Immature natural killer cell (primary cell): ENCODE measurements around the gene ITPK1. TPM values are rescaled to one million over a fixed set of nuclear protein-coding genes. Genes with fewer than 3 reads are reported as not detected.

Experiments used
- DNase-seq, 3 donors: peaks; one replicate each; pipeline ENCODE4 v3.0.0; 2022; ENCODE audit warnings: mixed read lengths in 1 of 3
- H3K27ac Mint-ChIP-seq, 6 donors: one replicate each; pipeline ENCODE4 v1.8.0; 2020; ENCODE audit warnings: mixed read lengths in 6 of 6, mild to moderate bottlenecking in 5 of 6, inconsistent platforms in 4 of 6, moderate library complexity in 3 of 6
- H3K27me3 Mint-ChIP-seq, 3 donors: one replicate each; pipeline ENCODE4 v1.8.0; 2020 to 2021; ENCODE audit warnings: low read depth in 3 of 3, mild to moderate bottlenecking in 3 of 3, mixed read lengths in 3 of 3, moderate library complexity in 3 of 3, inconsistent platforms in 1 of 3
- H3K36me3 Mint-ChIP-seq, 3 donors: one replicate each; pipeline ENCODE4 v1.8.0; 2020; ENCODE audit warnings: mixed read lengths in 3 of 3, inconsistent platforms in 2 of 3, mild to moderate bottlenecking in 2 of 3
- H3K4me1 Mint-ChIP-seq, 2 donors: one replicate each; pipeline ENCODE4 v1.8.0; 2020; ENCODE audit warnings: inconsistent platforms in 2 of 2, mild to moderate bottlenecking in 2 of 2, mixed read lengths in 2 of 2, moderate library complexity in 1 of 2
- H3K4me3 Mint-ChIP-seq, 5 donors: one replicate each; pipeline ENCODE4 v1.8.0; 2020; ENCODE audit warnings: mild to moderate bottlenecking in 5 of 5, mixed read lengths in 5 of 5, inconsistent platforms in 3 of 5, moderate library complexity in 3 of 5
- H3K9me3 Mint-ChIP-seq, 6 donors: one replicate each; pipeline ENCODE4 v1.8.0; 2020; ENCODE audit warnings: mild to moderate bottlenecking in 6 of 6, mixed read lengths in 6 of 6, inconsistent platforms in 4 of 6, moderate library complexity in 3 of 6
- polyA plus RNA-seq, 3 donors: library from polyadenylated mRNA; unstranded; fragments of 300-500 nt; fragmentation: Illumina TruSeq; gene quantifications; one replicate each; pipeline ENCODE4 v1.2.3, GENCODE V29; 2021

Gene ITPK1
- polyA plus RNA-seq, 3 donors from 2014 or later = 19.5 to 53.0 (median 21.7) TPM

GRCh38 chr14:93094121-93094918 lies 21.4 kb downstream of the ITPK1 start:
- Mint-ChIP-seq H3K9me3 (no peaks in the 10 kb centered on the region), H3K27ac (peak overlapping the region in 4 of 6 donors; percentile 25 to 72 (median 46)), H3K36me3 (peaks cover 0 to 4% (median 0%) of the 10 kb centered on the region in 3 donors), H3K27me3 (peaks cover 0 to 7% (median 2%) of the 10 kb centered on the region in 3 donors), H3K4me1 (peaks cover 52 to 73% of the 10 kb centered on the region in 2 donors), H3K4me3 (no peak overlapping the region)
- no peak for DNase-seq

- peaks cover 60 to 71% of the 10 kb centered on the region in 2 donors for H3K4me1 Mint-ChIP-seq
- no peak for DNase-seq
- peak overlapping the region in 5 of 6 donors; percentile 2 to 62 (median 53) for H3K27ac Mint-ChIP-seq
- H3K36me3 Mint-ChIP-seq = peaks cover 0 to 4% (median 0%) of the 10 kb centered on the region in 3 donors
- H3K9me3 Mint-ChIP-seq = no peaks in the 10 kb centered on the region
- H3K27me3 Mint-ChIP-seq = peaks cover 0 to 4% (median 2%) of the 10 kb centered on the region in 3 donors
- H3K4me3 Mint-ChIP-seq = peak overlapping the region in 1 of 5 donors; percentile 36
Observed at GRCh38 chr14:93092606-93093556, 22.8 kb downstream of the ITPK1 start.

GRCh38 chr14:93091666-93092065 lies 24.1 kb downstream of the ITPK1 start:
- H3K27me3 Mint-ChIP-seq = peaks cover 0 to 3% (median 2%) of the 10 kb centered on the region in 3 donors
- H3K4me3 Mint-ChIP-seq = no peak overlapping the region
- H3K9me3 Mint-ChIP-seq = no peaks in the 10 kb centered on the region
- H3K27ac Mint-ChIP-seq = peak overlapping the region in 5 of 6 donors; percentile 11 to 83 (median 51)
- H3K4me1 Mint-ChIP-seq = peaks cover 70 to 73% of the 10 kb centered on the region in 2 donors
- H3K36me3 Mint-ChIP-seq = peaks cover 0 to 4% (median 0%) of the 10 kb centered on the region in 3 donors
- no peak for DNase-seq

GRCh38 chr14:93090826-93091555 lies 24.7 kb downstream of the ITPK1 start:
- peaks cover 0 to 3% (median 2%) of the 10 kb centered on the region in 3 donors for H3K27me3 Mint-ChIP-seq
- peak overlapping the region; percentile 39 to 85 (median 70) for H3K27ac Mint-ChIP-seq
- peaks cover 71 to 73% of the 10 kb centered on the region in 2 donors for H3K4me1 Mint-ChIP-seq
- no peaks in the 10 kb centered on the region for H3K36me3 Mint-ChIP-seq
- no peaks in the 10 kb centered on the region for H3K9me3 Mint-ChIP-seq
- DNase-seq = no peak
- H3K4me3 Mint-ChIP-seq = no peak overlapping the region

GRCh38 chr14:93089521-93090269 lies 26.0 kb downstream of the ITPK1 start:
- peaks cover 0 to 2% (median 1%) of the 10 kb centered on the region in 3 donors for H3K27me3 Mint-ChIP-seq
- no peaks in the 10 kb centered on the region for H3K36me3 Mint-ChIP-seq
- peaks cover 69 to 73% of the 10 kb centered on the region in 2 donors for H3K4me1 Mint-ChIP-seq
- DNase-seq = no peak
- peak overlapping the region in 4 of 5 donors; percentile 7 to 49 (median 31) for H3K4me3 Mint-ChIP-seq
- no peaks in the 10 kb centered on the region for H3K9me3 Mint-ChIP-seq
- H3K27ac Mint-ChIP-seq = peak overlapping the region; percentile 51 to 83 (median 76)

- Mint-ChIP-seq H3K9me3 (no peaks in the 10 kb centered on the region), H3K27me3 (peaks cover 0 to 6% (median 2%) of the 10 kb centered on the region in 3 donors), H3K36me3 (no peaks in the 10 kb centered on the region), H3K4me1 (peaks cover 87% of the 10 kb centered on the region in 2 donors), H3K27ac (peak overlapping the region; percentile 48 to 91 (median 82)), H3K4me3 (peak overlapping the region in 3 of 5 donors; percentile 10 to 21 (median 18))
- DNase-seq = no peak
Observed at GRCh38 chr14:93086441-93087055, 29.2 kb downstream of the ITPK1 start.

GRCh38 chr14:93085911-93086310 lies 29.8 kb downstream of the ITPK1 start:
- peaks cover 85% of the 10 kb centered on the region in 2 donors for H3K4me1 Mint-ChIP-seq
- no peak for DNase-seq
- no peaks in the 10 kb centered on the region for H3K9me3 Mint-ChIP-seq
- peaks cover 0 to 9% (median 2%) of the 10 kb centered on the region in 3 donors for H3K27me3 Mint-ChIP-seq
- peak overlapping the region in 4 of 6 donors; percentile 61 to 91 (median 78) for H3K27ac Mint-ChIP-seq
- H3K4me3 Mint-ChIP-seq = peak overlapping the region in 1 of 5 donors; percentile 18
- H3K36me3 Mint-ChIP-seq = no peaks in the 10 kb centered on the region

- peaks cover 0 to 9% (median under 1%) of the 10 kb centered on the region in 3 donors for H3K27me3 Mint-ChIP-seq
- peaks cover 80 to 82% of the 10 kb centered on the region in 2 donors for H3K4me1 Mint-ChIP-seq
- peak overlapping the region in 1 of 5 donors; percentile 38 for H3K4me3 Mint-ChIP-seq
- H3K9me3 Mint-ChIP-seq = no peaks in the 10 kb centered on the region
- peak overlapping the region; percentile 36 to 92 (median 77) for H3K27ac Mint-ChIP-seq
- no peaks in the 10 kb centered on the region for H3K36me3 Mint-ChIP-seq
- no peak for DNase-seq
Observed at GRCh38 chr14:93084866-93085857, 30.6 kb downstream of the ITPK1 start.

- H3K36me3 Mint-ChIP-seq = no peaks in the 10 kb centered on the region
- H3K27me3 Mint-ChIP-seq = peaks cover 0 to 9% (median 0%) of the 10 kb centered on the region in 3 donors
- no peaks in the 10 kb centered on the region for H3K9me3 Mint-ChIP-seq
- peak overlapping the region in 5 of 6 donors; percentile 10 to 92 (median 80) for H3K27ac Mint-ChIP-seq
- H3K4me1 Mint-ChIP-seq = peaks cover 79 to 82% of the 10 kb centered on the region in 2 donors
- DNase-seq = no peak
- no peak overlapping the region for H3K4me3 Mint-ChIP-seq
Observed at GRCh38 chr14:93084402-93084801, 31.3 kb downstream of the ITPK1 start.

- H3K27ac Mint-ChIP-seq = peak overlapping the region; percentile 30 to 95 (median 87)
- H3K36me3 Mint-ChIP-seq = no peaks in the 10 kb centered on the region
- H3K9me3 Mint-ChIP-seq = no peaks in the 10 kb centered on the region
- no peak overlapping the region for H3K4me3 Mint-ChIP-seq
- peaks cover 79 to 82% of the 10 kb centered on the region in 2 donors for H3K4me1 Mint-ChIP-seq
- DNase-seq = no peak
- peaks cover 0 to 9% (median 0%) of the 10 kb centered on the region in 3 donors for H3K27me3 Mint-ChIP-seq
Observed at GRCh38 chr14:93083917-93084316, 31.8 kb downstream of the ITPK1 start.

GRCh38 chr14:93082576-93083001 lies 33.1 kb downstream of the ITPK1 start:
- Mint-ChIP-seq H3K36me3 (no peaks in the 10 kb centered on the region), H3K9me3 (no peaks in the 10 kb centered on the region), H3K4me3 (peak overlapping the region; percentile 5 to 88 (median 78)), H3K4me1 (peaks cover 85 to 86% of the 10 kb centered on the region in 2 donors), H3K27ac (peak overlapping the region; percentile 87 to 95 (median 92)), H3K27me3 (peaks cover 0 to 9% (median 0%) of the 10 kb centered on the region in 3 donors)
- no peak for DNase-seq
